T-helper 2 cell treated with Interferon-gamma antibody and Interleukin-4, amounts not matched to agents 5 μg/mL and 100 μg/mL, for 36 hours (primary cell): ENCODE measurements around the gene ADAM17.

Source experiments
- DNase-seq: peaks from one replicate; pipeline ENCODE4 v3.0.0; 2021; ENCODE audit warnings: low spot score
- H3K27ac Mint-ChIP-seq: one replicate; pipeline ENCODE4 v1.8.0; 2021; ENCODE audit warnings: mild to moderate bottlenecking, mixed read lengths
- H3K27me3 Mint-ChIP-seq: one replicate; pipeline ENCODE4 v1.8.0; 2021; ENCODE audit warnings: low read depth, mixed read lengths
- H3K36me3 Mint-ChIP-seq: one replicate; pipeline ENCODE4 v1.8.0; 2021; ENCODE audit warnings: low read depth, mixed read lengths
- H3K4me1 Mint-ChIP-seq: one replicate; pipeline ENCODE4 v1.8.0; 2021; ENCODE audit warnings: low read depth, mixed read lengths
- H3K4me3 Mint-ChIP-seq: one replicate; pipeline ENCODE4 v1.8.0; 2022; ENCODE audit warnings: mild to moderate bottlenecking, moderate library complexity, mixed read lengths
- H3K9me3 Mint-ChIP-seq: one replicate; pipeline ENCODE4 v1.8.0; 2021; ENCODE audit warnings: mixed read lengths

The ADAM17 gene

DNA sequence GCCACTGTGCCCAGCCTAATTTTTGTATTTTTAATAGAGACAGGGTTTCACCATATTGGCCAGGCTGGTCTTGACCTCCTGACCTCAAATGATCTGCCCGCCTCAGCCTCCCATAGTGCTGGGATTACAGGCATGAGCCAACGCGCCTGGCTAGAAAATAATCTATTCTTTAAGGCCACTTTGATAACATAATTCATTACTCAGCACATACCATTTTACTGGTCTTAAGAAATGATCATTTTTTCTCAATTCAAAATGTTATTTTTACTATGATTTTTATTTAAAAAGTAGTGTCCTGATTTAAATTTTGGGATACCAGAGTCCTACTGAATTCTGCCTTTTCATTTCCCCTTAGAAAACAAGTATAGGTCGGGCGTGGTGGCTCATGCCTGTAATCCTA lies 27.0 kb upstream of the ADAM17 start:
- H3K4me1 Mint-ChIP-seq: no peaks in the 10 kb centered on the region
- no peak overlapping the region for H3K27ac Mint-ChIP-seq
- H3K9me3 Mint-ChIP-seq: no peaks in the 10 kb centered on the region

GRCh38 chr2:9578467-9579235 lies 23.0 kb upstream of the ADAM17 start:
- no peak overlapping the region for H3K27ac Mint-ChIP-seq
- H3K4me1 Mint-ChIP-seq: peaks cover 8% of the 10 kb centered on the region
- no peaks in the 10 kb centered on the region for H3K9me3 Mint-ChIP-seq
- peaks cover 10% of the 10 kb centered on the region for H3K36me3 Mint-ChIP-seq
- DNase-seq: no peak
- H3K27me3 Mint-ChIP-seq: no peaks in the 10 kb centered on the region
- H3K4me3 Mint-ChIP-seq: no peak overlapping the region

More for the DNA sequence above, 27.0 kb upstream of the ADAM17 start:
- H3K36me3 Mint-ChIP-seq: peaks cover 34% of the 10 kb centered on the region
- H3K4me3 Mint-ChIP-seq: no peak overlapping the region
- no peaks in the 10 kb centered on the region for H3K27me3 Mint-ChIP-seq
- no peak for DNase-seq

- Mint-ChIP-seq H3K27me3 (no peaks in the 10 kb centered on the region), H3K4me3 (no peak overlapping the region), H3K36me3 (peaks cover 2% of the 10 kb centered on the region), H3K4me1 (peaks cover 22% of the 10 kb centered on the region), H3K9me3 (no peaks in the 10 kb centered on the region), H3K27ac (no peak overlapping the region)
- no peak for DNase-seq
These were observed 18.7 kb upstream of the ADAM17 start for GRCh38 chr2:9574331-9574730.

- H3K36me3 Mint-ChIP-seq: peaks cover 2% of the 10 kb centered on the region
- peaks cover 22% of the 10 kb centered on the region for H3K4me1 Mint-ChIP-seq
- H3K9me3 Mint-ChIP-seq: no peaks in the 10 kb centered on the region
- no peak overlapping the region for H3K27ac Mint-ChIP-seq
- no peak for DNase-seq
- H3K27me3 Mint-ChIP-seq: no peaks in the 10 kb centered on the region
- no peak overlapping the region for H3K4me3 Mint-ChIP-seq
These were observed 18.2 kb upstream of the ADAM17 start for GRCh38 chr2:9573840-9574239.

GRCh38 chr2:9573013-9573720 lies 17.5 kb upstream of the ADAM17 start:
- Mint-ChIP-seq H3K36me3 (peaks cover 2% of the 10 kb centered on the region), H3K4me1 (peaks cover 22% of the 10 kb centered on the region), H3K27ac (peak overlapping the region; percentile 17), H3K4me3 (no peak overlapping the region), H3K9me3 (no peaks in the 10 kb centered on the region), H3K27me3 (no peaks in the 10 kb centered on the region)
- no peak for DNase-seq

DNA sequence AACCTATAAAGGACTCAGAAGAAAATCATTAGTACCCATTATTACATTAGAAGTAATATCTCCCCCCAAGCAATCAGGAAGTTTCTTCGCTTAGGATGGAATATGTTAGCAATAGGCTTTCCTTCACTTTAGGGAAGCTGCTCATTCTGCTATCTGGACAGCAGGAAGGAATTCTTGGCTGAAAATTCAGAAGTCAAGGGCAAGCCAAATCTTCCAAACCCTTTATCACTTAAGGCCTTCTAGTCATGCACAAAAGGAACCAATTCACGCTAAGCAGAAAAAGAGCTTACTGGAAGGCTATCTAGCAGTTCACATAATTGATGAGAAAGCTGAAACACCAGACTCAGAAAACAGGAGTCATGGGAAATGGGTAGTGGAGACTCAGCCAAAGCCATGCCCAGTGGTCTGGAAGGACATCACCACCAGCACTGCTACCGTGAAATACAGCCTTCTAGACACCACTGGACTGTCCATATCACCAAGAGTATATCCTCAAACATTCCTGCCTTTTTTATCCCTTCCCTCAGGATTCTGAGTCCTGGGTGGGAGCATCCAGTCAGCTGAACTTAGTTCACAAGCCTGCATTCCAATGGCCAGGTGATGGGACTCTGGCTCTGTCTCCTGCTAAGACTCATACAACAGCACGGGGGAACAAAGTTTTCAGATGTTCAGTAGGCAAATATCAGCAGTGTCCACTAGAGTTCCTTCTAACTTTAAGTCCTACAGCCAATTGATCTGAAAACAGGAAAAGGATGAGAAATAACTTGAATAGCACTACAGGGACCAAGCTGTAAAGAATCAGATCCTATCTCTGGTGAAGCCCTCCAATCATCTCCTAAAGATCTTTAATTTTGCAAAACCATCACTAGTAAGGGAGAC lies 14.8 kb upstream of the ADAM17 start:
- Mint-ChIP-seq H3K27ac (no peak overlapping the region), H3K27me3 (no peaks in the 10 kb centered on the region), H3K9me3 (no peaks in the 10 kb centered on the region), H3K4me3 (no peak overlapping the region), H3K4me1 (peaks cover 22% of the 10 kb centered on the region), H3K36me3 (no peaks in the 10 kb centered on the region)
- DNase-seq: no peak

DNA sequence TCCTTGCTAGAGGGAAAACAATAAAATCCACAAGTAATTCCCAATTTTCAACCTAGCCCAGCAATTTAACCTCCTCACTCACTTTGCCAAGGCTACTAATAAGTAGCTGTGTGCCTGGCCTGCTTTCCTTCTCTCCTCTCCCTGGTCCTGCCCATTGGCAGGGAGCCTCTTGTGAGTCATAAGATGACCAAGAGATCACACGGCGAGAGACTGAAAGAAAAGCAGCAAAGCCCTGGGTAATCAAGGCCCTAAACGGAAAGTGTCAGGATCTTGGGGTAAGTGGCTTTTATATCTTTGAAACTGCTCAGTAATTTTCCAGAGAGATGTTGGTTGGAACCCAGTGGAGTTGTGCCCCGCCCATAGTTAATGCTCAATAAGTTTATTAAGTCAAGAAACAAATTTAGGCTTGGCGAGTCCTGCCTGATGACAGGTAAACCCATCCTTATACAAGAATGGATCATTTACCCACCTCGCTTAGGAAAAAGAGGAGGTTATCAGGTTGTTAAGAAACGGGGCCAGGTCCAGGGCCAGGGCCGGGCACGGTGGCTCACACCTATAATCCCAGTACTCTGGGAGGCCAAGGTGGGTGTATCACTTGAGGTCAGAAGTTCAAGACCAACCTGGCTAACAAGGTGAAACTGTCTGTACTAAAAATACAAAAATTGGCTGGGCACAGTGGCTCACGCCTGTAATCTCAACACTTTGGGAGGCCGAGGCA lies 10.0 kb upstream of the ADAM17 start:
- H3K27me3 Mint-ChIP-seq: no peaks in the 10 kb centered on the region
- DNase-seq: no peak
- no peaks in the 10 kb centered on the region for H3K9me3 Mint-ChIP-seq
- peaks cover 3% of the 10 kb centered on the region for H3K36me3 Mint-ChIP-seq
- H3K4me3 Mint-ChIP-seq: no peak overlapping the region
- H3K4me1 Mint-ChIP-seq: peaks cover under 1% of the 10 kb centered on the region
- H3K27ac Mint-ChIP-seq: no peak overlapping the region

DNA sequence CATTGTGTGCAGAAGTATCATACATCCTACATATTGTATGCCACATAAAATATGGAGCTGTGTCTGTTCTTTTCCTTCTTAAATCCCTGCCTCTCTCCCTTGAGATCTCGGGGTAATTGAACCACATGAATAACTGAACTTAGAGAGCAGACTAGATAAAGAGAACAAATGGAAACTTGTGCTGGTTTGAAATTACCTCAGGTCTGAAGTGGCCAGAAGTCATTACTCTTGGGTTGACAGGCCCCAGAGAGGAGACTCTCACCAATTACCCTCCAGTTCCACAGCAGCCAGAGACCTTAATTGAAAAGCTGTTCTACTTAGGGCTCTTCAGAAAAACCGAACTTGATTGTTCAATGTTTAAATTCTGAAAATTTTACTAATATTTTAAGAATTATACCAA lies 5.0 kb upstream of the ADAM17 start:
- DNase-seq: no peak
- Mint-ChIP-seq H3K27me3 (no peaks in the 10 kb centered on the region), H3K4me1 (peaks cover 11% of the 10 kb centered on the region), H3K9me3 (no peaks in the 10 kb centered on the region), H3K36me3 (peaks cover 12% of the 10 kb centered on the region), H3K4me3 (no peak overlapping the region), H3K27ac (peak overlapping the region; percentile 58)

DNA sequence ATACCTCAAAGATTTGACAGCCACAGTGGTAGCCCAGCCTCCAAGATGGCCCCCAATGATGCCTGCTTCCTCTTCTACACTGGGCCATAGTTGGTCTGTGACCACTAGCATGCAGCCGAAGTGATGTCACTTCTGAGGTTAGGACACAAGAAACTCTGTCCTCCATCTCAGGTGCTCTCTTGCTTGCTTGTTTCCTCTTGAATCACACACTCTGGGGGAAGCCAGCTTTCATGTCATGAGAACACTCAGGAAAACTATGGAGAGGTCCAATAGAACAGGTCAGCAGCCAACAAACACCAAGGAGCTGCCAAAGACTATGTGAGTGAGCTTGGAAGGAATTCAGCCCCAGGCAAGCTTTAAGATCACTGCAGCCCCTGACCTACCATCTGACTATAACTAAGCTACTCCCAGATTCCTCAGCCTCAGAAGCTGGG lies 3.3 kb upstream of the ADAM17 start:
- Mint-ChIP-seq H3K9me3 (no peaks in the 10 kb centered on the region), H3K4me3 (no peak overlapping the region), H3K27me3 (no peaks in the 10 kb centered on the region), H3K36me3 (peaks cover 14% of the 10 kb centered on the region), H3K4me1 (peaks cover 23% of the 10 kb centered on the region), H3K27ac (no peak overlapping the region)
- DNase-seq: no peak

GRCh38 chr2:9556121-9556743 lies 602 bp upstream of the ADAM17 start:
- no peaks in the 10 kb centered on the region for H3K27me3 Mint-ChIP-seq
- H3K4me3 Mint-ChIP-seq: peak overlapping the region; percentile 97
- peaks cover 38% of the 10 kb centered on the region for H3K4me1 Mint-ChIP-seq
- no peak for DNase-seq
- no peaks in the 10 kb centered on the region for H3K9me3 Mint-ChIP-seq
- peak overlapping the region; percentile 97 for H3K27ac Mint-ChIP-seq
- peaks cover 12% of the 10 kb centered on the region for H3K36me3 Mint-ChIP-seq

- Mint-ChIP-seq H3K4me3 (peak overlapping the region; percentile 97), H3K9me3 (no peaks in the 10 kb centered on the region), H3K4me1 (peaks cover 41% of the 10 kb centered on the region), H3K36me3 (peaks cover 9% of the 10 kb centered on the region), H3K27me3 (no peaks in the 10 kb centered on the region), H3K27ac (peak overlapping the region; percentile 97)
- DNase-seq: peak; percentile 33
These were observed 721 bp downstream of the ADAM17 start for GRCh38 chr2:9554921-9555296.

- DNase-seq: no peak
- no peaks in the 10 kb centered on the region for H3K9me3 Mint-ChIP-seq
- peak overlapping the region; percentile 47 for H3K4me3 Mint-ChIP-seq
- peaks cover 7% of the 10 kb centered on the region for H3K36me3 Mint-ChIP-seq
- peaks cover 51% of the 10 kb centered on the region for H3K4me1 Mint-ChIP-seq
- peak overlapping the region; percentile 74 for H3K27ac Mint-ChIP-seq
- no peaks in the 10 kb centered on the region for H3K27me3 Mint-ChIP-seq
These were observed 3.1 kb downstream of the ADAM17 start for GRCh38 chr2:9552219-9553178.
